ENCODE data around the gene CACNA1C. TPM values are rescaled to one million over a fixed set of nuclear protein-coding genes. Genes with fewer than 3 reads are reported as not detected.

Gene CACNA1C
- total RNA-seq, 1 experiment from 2014 or later = 3.7 TPM

GRCh38 chr12:2653461-2653965, 600.7 kb downstream of the CACNA1C start:
- no peak overlapping the region for H3K4me3 ChIP-seq (ENCODE audit: low read depth, low read length, poor library complexity, severe bottlenecking)
- no peak for DNase-seq (ENCODE audit: low spot score)
- H3K27ac ChIP-seq (ENCODE audit: low read depth, low read length, poor library complexity, severe bottlenecking) = no peak overlapping the region
- ChIA-PET POLR2A (ENCODE audit: low non-redundant PET) (no interaction called here), CTCF (no interaction called here)
- no peaks in the 10 kb centered on the region for H3K36me3 ChIP-seq (ENCODE audit: insufficient read depth, low read length, poor library complexity, severe bottlenecking)
- H3K27me3 ChIP-seq (replicated peaks; ENCODE audit: insufficient read depth, low read depth, low read length, poor library complexity) = no peaks in the 10 kb centered on the region
- no TSS peak for BruUV-seq (replicated peaks)
- no peak for TF ChIP-seq EZH2 (IDR thresholded peaks at IDR 0.05; ENCODE audit: borderline replicate concordance, low read depth, low read length, poor library complexity, severe bottlenecking)
- TF ChIP-seq, protein P1, sequence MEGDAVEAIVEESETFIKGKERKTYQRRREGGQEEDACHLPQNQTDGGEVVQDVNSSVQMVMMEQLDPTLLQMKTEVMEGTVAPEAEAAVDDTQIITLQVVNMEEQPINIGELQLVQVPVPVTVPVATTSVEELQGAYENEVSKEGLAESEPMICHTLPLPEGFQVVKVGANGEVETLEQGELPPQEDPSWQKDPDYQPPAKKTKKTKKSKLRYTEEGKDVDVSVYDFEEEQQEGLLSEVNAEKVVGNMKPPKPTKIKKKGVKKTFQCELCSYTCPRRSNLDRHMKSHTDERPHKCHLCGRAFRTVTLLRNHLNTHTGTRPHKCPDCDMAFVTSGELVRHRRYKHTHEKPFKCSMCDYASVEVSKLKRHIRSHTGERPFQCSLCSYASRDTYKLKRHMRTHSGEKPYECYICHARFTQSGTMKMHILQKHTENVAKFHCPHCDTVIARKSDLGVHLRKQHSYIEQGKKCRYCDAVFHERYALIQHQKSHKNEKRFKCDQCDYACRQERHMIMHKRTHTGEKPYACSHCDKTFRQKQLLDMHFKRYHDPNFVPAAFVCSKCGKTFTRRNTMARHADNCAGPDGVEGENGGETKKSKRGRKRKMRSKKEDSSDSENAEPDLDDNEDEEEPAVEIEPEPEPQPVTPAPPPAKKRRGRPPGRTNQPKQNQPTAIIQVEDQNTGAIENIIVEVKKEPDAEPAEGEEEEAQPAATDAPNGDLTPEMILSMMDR (conservative IDR thresholded peaks at IDR 0.05; ENCODE audit: low read depth, low read length) = no peak
- no peaks in the 10 kb centered on the region for H3K4me1 ChIP-seq (ENCODE audit: insufficient read depth, low read length, poor library complexity, severe bottlenecking)
- no peaks in the 10 kb centered on the region for H3K9me3 ChIP-seq (ENCODE audit: low read depth, low read length, poor library complexity, severe bottlenecking)
- intact Hi-C loops (cut with micrococcal nuclease; ENCODE audit: unreplicated experiment) = no loop called here

DNA sequence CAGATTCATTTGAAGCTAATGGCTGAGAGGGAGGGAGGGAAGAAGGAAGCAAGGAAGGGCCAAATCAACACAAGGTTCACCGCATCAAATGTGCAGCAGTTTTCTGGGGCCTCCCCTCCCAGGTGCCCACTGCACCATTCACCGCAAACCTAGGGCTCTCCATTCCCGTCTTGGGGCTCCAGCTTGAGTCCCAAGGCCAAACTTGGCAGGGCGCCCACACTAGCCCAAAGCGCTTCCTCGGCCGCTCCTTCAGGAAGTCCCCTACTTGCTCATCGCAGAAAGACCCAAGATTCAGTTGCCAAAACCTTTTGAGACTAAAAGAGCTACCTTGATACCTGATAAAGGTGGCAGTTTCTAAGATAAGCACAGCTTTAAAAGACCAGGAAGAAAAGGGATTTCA, 601.5 kb downstream of the CACNA1C start:
- Histone ChIP-seq H3K4me1 (ENCODE audit: insufficient read depth, low read length, poor library complexity, severe bottlenecking) (no peaks in the 10 kb centered on the region), H3K36me3 (ENCODE audit: insufficient read depth, low read length, poor library complexity, severe bottlenecking) (no peaks in the 10 kb centered on the region), H3K4me3 (ENCODE audit: low read depth, low read length, poor library complexity, severe bottlenecking) (no peak overlapping the region), H3K9me3 (ENCODE audit: low read depth, low read length, poor library complexity, severe bottlenecking) (no peaks in the 10 kb centered on the region), H3K27ac (ENCODE audit: low read depth, low read length, poor library complexity, severe bottlenecking) (no peak overlapping the region), H3K27me3 (replicated peaks; ENCODE audit: insufficient read depth, low read depth, low read length, poor library complexity) (no peaks in the 10 kb centered on the region)
- TF ChIP-seq, protein P1 (conservative IDR thresholded peaks at IDR 0.05; ENCODE audit: low read depth, low read length) = no peak
- TF ChIP-seq EZH2 (IDR thresholded peaks at IDR 0.05; ENCODE audit: borderline replicate concordance, low read depth, low read length, poor library complexity, severe bottlenecking) = no peak
- CTCF ChIA-PET = no interaction called here
- no peak for DNase-seq (ENCODE audit: low spot score)
- POLR2A ChIA-PET (ENCODE audit: low non-redundant PET) = no interaction called here
- intact Hi-C loops (cut with micrococcal nuclease; ENCODE audit: unreplicated experiment) = no loop called here
- BruUV-seq (replicated peaks) = no TSS peak

DNA sequence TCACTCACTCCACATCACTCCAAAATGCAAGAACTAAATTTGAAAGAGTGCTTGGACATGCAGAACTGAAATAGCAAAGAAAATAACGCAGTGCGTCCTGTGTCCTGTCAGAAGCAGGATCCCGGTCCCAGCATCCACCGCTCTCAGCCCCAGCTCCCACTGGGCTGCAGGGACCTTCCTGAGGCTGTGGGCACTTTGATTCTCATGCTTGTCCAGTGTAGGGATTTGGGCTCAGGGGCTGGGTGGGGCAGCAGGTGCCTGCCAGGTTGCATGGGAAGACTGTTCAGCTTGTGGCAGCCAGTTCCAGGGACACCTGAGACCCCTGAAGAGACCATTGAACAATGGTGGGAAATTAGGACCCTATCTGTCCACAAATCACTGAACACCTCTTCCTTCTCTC, 602.0 kb downstream of the CACNA1C start:
- Histone ChIP-seq H3K9me3 (ENCODE audit: low read depth, low read length, poor library complexity, severe bottlenecking) (no peaks in the 10 kb centered on the region), H3K27me3 (replicated peaks; ENCODE audit: insufficient read depth, low read depth, low read length, poor library complexity) (no peaks in the 10 kb centered on the region), H3K27ac (ENCODE audit: low read depth, low read length, poor library complexity, severe bottlenecking) (no peak overlapping the region), H3K4me1 (ENCODE audit: insufficient read depth, low read length, poor library complexity, severe bottlenecking) (no peaks in the 10 kb centered on the region), H3K4me3 (ENCODE audit: low read depth, low read length, poor library complexity, severe bottlenecking) (no peak overlapping the region), H3K36me3 (ENCODE audit: insufficient read depth, low read length, poor library complexity, severe bottlenecking) (no peaks in the 10 kb centered on the region)
- CTCF ChIA-PET = no interaction called here
- POLR2A ChIA-PET (ENCODE audit: low non-redundant PET) = no interaction called here
- BruUV-seq (replicated peaks) = no TSS peak
- no peak for DNase-seq (ENCODE audit: low spot score)
- intact Hi-C loops (cut with micrococcal nuclease; ENCODE audit: unreplicated experiment) = no loop called here
- TF ChIP-seq, protein P1 (conservative IDR thresholded peaks at IDR 0.05; ENCODE audit: low read depth, low read length) = no peak

Data from A673 (cell line).